Naive B cell (primary cell): ENCODE measurements around the gene JUP. TPM values are rescaled to one million over a fixed set of nuclear protein-coding genes. Genes with fewer than 3 reads are reported as not detected.

Source experiments
- ATAC-seq, 2 donors: fragments of 150-1000 bp; cut with Tn5 transposase; 2 replicates each; pipeline ENCODE4 v1.10.0; 2021; ENCODE audit warnings: low read depth in 2 of 2, mild to moderate bottlenecking in 2 of 2, moderate library complexity in 2 of 2
- DNase-seq: peaks from one replicate; pipeline ENCODE4 v3.0.0; 2022
- H3K27ac Mint-ChIP-seq, 6 donors: one replicate each; pipeline ENCODE4 v1.8.0; 2020 to 2022; ENCODE audit warnings: mild to moderate bottlenecking in 6 of 6, mixed read lengths in 6 of 6, moderate library complexity in 5 of 6, inconsistent platforms in 2 of 6
- H3K27me3 Mint-ChIP-seq, 3 donors: one replicate each; pipeline ENCODE4 v1.8.0; 2021 to 2022; ENCODE audit warnings: mixed read lengths in 3 of 3, mild to moderate bottlenecking in 1 of 3
- H3K36me3 Mint-ChIP-seq, 2 donors: one replicate each; pipeline ENCODE4 v1.8.0; 2020 to 2022; ENCODE audit warnings: mixed read lengths in 2 of 2, inconsistent platforms in 1 of 2, mild to moderate bottlenecking in 1 of 2
- H3K4me1 Mint-ChIP-seq, 3 donors: one replicate each; pipeline ENCODE4 v1.8.0; 2020 to 2022; ENCODE audit warnings: mixed read lengths in 3 of 3, inconsistent platforms in 1 of 3, mild to moderate bottlenecking in 1 of 3, moderate library complexity in 1 of 3
- H3K4me3 Mint-ChIP-seq, 8 donors: one replicate each; pipeline ENCODE4 v1.8.0; 2020 to 2022; ENCODE audit warnings: mild to moderate bottlenecking in 8 of 8, mixed read lengths in 8 of 8, moderate library complexity in 8 of 8, inconsistent platforms in 2 of 8
- H3K9me3 Mint-ChIP-seq, 7 donors: one replicate each; pipeline ENCODE4 v1.8.0; 2020 to 2022; ENCODE audit warnings: mixed read lengths in 7 of 7, mild to moderate bottlenecking in 5 of 7, inconsistent platforms in 2 of 7, moderate library complexity in 1 of 7
- polyA plus RNA-seq, 6 donors: library from polyadenylated mRNA; unstranded; fragments of 300-500 nt; fragmentation: Illumina TruSeq; gene quantifications; one replicate each; pipeline ENCODE4 v1.2.3, GENCODE V29; 2021; ENCODE audit warnings: low read depth in 6 of 6

The JUP gene
- polyA plus RNA-seq, 6 donors from 2014 or later: 32.9 to 123 (median 51.0) TPM

DNA sequence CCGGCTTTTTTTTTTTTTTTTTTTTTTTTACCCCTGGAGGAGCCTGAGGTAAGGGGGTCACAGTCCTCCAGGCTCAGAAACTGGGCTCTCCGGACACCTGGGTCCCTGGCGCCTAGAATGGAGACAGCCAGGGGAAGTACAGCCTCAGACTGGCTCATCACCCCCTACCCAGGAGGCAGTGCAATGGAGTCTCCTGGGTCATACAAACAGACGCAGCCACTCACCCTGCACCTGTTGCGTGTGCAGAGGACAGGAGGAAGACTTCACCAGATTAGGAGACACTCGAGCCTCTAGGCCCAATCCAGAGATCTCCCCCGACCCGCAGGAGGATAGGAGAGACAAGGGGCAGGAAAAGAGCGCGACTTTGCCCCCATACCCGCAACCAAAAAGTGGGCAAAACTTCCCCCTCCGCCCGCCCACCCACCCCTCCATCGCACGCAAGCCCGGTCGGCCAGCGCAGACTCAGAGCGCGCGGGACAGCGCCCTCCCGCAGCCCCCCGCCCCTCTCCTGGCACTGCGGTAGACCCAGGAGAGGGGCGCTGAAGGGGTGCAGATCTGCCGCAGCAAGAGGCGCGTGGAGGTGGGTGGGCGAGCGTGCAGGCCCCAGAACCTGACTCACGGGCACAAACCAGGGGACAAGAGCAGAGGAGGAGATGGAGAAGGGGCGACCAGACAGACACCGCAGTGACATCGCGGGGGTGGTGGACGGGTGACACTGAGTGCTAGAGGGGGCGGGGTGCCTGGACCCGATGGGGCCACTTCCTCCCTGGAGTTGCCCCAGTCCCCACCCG is 53.0 kb downstream of the JUP start:
- Mint-ChIP-seq H3K36me3 (no peaks in the 10 kb centered on the region), H3K4me3 (peak overlapping the region in 6 of 8 donors; percentile 56 to 85 (median 65)), H3K27ac (peak overlapping the region in 1 of 6 donors; percentile 14), H3K27me3 (peaks cover 42 to 81% (median 70%) of the 10 kb centered on the region in 3 donors), H3K9me3 (no peaks in the 10 kb centered on the region), H3K4me1 (peaks cover 14 to 23% (median 16%) of the 10 kb centered on the region in 3 donors)
- ATAC-seq: no peak
- no peak for DNase-seq

DNA sequence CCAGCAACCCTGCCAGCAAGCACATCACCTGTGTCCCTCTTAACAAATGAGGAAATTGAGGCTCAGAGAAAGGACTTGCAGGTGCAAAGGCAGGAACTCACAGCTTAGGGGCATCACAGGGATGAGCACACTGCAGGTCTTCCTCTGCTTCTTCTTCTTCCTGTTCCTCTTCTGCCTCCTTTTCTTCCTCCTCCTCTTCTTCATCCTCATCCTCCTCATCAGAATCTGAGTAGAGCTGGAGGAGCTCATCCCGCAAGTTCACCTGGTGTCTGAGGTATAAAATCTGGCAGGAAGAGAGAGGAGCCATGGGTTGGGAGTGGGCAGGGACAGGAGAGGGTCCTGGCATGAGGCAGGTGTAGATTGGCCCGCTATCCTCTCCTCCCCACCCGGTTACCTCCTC is 54.7 kb downstream of the JUP start:
- Mint-ChIP-seq H3K27me3 (peaks cover 34 to 79% (median 59%) of the 10 kb centered on the region in 3 donors), H3K4me3 (no peak overlapping the region), H3K36me3 (no peaks in the 10 kb centered on the region), H3K27ac (peak overlapping the region in 1 of 6 donors; percentile 69), H3K4me1 (peaks cover 13 to 22% (median 18%) of the 10 kb centered on the region in 3 donors), H3K9me3 (no peaks in the 10 kb centered on the region)
- ATAC-seq: peak in 1 of 2 donors; percentile 19
- no peak for DNase-seq

DNA sequence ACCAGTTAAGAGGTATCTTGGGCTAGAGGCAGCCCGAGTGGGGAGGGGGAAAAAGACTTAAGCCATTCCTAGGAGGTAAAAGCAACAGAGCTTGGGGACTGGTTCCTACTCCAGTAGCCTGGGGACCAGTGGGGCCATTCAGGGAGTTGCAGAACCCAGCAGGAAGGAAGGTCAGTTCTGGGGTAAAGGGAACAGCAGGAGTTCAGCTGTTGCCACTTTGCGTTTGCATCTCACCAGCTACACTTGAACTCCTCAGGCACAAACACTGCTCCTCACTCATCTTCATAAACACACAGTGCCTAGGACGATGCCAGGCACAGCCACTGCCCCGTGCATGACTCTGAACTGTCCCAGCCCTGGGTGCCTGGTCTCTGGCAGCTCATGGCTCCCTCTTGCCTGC is 56.0 kb downstream of the JUP start:
- peaks cover 6 to 22% (median 18%) of the 10 kb centered on the region in 3 donors for H3K4me1 Mint-ChIP-seq
- no peaks in the 10 kb centered on the region for H3K36me3 Mint-ChIP-seq

DNA sequence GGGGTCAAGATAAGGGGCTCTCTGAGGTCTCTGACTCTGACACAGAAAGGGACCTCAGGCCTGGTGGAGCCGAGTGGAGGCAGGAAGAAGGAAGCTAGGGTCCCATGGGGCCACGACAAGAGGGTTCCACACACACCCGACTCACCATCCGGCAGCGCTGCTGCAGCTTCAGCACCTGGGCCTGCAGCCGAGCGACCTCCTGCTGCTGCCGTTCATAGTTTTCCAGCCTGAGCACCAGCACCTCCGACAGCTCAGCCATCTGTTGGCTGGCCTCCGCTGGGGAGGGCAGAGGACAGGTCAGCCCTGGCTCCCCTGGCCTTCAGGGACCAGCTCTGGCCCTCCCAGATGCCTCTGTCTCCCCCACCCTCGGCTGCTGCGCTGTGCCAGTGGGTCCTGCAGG is 58.5 kb downstream of the JUP start:
- Mint-ChIP-seq H3K27me3 (peaks cover 17 to 56% (median 37%) of the 10 kb centered on the region in 3 donors), H3K9me3 (no peaks in the 10 kb centered on the region), H3K27ac (no peak overlapping the region), H3K36me3 (no peaks in the 10 kb centered on the region), H3K4me1 (peaks cover 0 to 12% (median 4%) of the 10 kb centered on the region in 3 donors), H3K4me3 (no peak overlapping the region)
- DNase-seq (no peak), ATAC-seq (no peak)

More for the DNA sequence above, 56.0 kb downstream of the JUP start:
- no peaks in the 10 kb centered on the region for H3K9me3 Mint-ChIP-seq
- H3K4me3 Mint-ChIP-seq: no peak overlapping the region
- ATAC-seq (no peak), DNase-seq (no peak)
- no peak overlapping the region for H3K27ac Mint-ChIP-seq
- peaks cover 28 to 70% (median 46%) of the 10 kb centered on the region in 3 donors for H3K27me3 Mint-ChIP-seq

DNA sequence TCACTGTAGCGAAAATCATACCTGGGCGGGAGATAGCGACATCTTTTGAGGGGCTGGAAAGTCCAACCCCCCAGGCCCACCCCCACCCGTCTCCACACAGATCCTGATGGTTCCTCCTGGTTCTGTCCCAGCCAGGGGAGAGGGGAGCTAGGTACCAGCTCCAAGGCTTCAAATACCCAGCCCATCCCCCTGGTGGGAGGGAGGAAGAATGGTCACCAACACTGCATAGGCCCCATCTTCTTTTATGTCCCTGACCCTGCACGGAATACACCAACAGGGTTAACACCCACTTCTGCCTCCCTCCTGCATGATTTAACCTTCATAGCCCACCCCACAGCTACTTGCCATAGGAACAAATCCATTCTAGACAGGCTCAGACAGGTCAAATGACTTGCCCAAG is 61.4 kb downstream of the JUP start:
- DNase-seq: no peak
- peak overlapping the region in 1 of 6 donors; percentile 78 for H3K27ac Mint-ChIP-seq
- peaks cover 6 to 37% (median 27%) of the 10 kb centered on the region in 3 donors for H3K27me3 Mint-ChIP-seq
- ATAC-seq: no peak
- H3K4me3 Mint-ChIP-seq: peak overlapping the region in 1 of 8 donors; percentile 54
- no peaks in the 10 kb centered on the region for H3K36me3 Mint-ChIP-seq
- peaks cover 0 to 7% (median 4%) of the 10 kb centered on the region in 3 donors for H3K4me1 Mint-ChIP-seq
- no peaks in the 10 kb centered on the region for H3K9me3 Mint-ChIP-seq

DNA sequence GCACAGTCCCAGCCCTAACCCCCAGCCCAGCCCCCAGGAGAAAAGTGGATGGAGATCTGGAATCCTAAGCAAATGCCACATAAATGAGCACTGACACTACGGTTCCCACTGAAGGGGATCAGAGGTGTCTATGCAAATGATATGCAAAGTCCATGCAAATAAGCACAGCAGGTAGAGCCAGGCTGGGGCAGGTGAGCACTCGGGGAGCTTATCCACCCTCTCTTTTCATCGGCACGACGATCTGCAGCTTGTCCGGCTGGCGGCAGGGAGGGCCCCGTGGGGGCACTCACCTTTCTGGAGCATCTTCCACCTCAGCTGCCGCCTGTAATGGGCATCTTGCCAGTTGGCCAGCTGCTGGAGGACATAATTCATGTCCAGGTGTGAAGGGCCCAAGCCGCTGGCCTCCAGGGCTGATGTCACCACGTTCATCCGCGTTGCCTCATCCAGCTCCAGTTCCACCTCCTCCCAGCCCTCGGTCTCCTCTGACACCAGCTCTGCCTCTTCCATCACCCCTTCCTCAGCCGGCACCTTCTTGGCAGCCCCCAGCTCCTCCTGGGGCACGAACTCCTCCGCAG is 61.9 kb downstream of the JUP start:
- Mint-ChIP-seq H3K27ac (peak overlapping the region in 1 of 6 donors; percentile 78), H3K27me3 (peaks cover 5 to 36% (median 23%) of the 10 kb centered on the region in 3 donors), H3K9me3 (no peaks in the 10 kb centered on the region), H3K4me1 (peaks cover 0 to 7% (median 4%) of the 10 kb centered on the region in 3 donors), H3K4me3 (peak overlapping the region in 1 of 8 donors; percentile 68), H3K36me3 (no peaks in the 10 kb centered on the region)
- DNase-seq (no peak), ATAC-seq (no peak)

DNA sequence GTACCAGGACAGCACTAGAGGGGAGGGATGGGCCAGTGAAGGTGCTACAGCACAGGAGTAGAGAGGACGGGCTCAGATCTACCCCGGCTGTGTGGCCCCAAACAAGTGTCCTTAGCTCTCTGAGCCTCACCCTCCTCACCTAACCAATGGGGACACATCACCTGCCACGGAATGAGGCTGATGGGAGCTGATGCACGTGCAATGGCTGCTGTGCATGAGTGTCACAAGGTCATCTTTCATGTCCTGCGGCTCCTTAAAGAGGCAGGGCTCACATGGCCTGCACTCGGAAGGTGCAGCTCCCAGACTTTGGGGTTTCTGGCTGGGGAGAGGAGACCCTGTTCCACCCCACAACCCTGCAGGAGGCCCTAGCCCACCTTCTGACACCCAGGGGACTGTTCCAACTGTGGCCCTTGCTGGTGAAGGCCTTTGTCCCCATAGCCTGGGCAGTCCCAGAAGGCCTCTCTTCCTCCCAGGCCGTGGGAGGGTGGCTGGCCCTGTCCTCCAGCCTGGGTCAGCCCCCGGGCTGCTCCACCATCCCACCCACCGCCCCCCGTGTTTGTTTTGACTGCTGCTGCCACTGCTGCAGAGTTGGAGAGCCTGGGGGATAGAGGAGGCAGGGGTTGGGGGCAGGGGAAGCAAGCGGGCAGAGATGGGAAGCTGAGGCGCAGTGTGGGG is 62.6 kb downstream of the JUP start:
- Mint-ChIP-seq H3K36me3 (no peaks in the 10 kb centered on the region), H3K27ac (no peak overlapping the region), H3K4me3 (no peak overlapping the region), H3K4me1 (peaks cover 0 to 7% (median 4%) of the 10 kb centered on the region in 3 donors), H3K9me3 (no peaks in the 10 kb centered on the region), H3K27me3 (peaks cover 5 to 36% (median 23%) of the 10 kb centered on the region in 3 donors)
- ATAC-seq (no peak), DNase-seq (no peak)

DNA sequence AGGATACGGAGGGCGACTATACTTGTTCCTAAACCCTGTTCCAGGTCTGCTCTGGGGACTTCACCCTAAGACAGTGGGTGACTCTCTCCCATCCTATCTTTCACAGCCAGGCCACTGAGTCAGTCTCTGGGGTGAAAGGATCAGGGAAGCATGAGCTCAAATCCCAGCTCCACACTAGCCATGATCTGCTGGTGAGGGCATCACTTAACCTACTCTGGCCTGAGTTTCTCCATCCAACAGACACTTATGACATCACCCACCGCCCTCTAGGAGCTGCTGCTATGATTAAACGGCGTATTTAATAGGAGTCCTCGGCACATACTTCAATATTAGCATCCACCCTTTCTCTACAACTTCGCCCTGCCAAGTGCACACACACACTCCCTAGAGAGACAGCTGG is 64.3 kb downstream of the JUP start:
- Mint-ChIP-seq H3K27me3 (peaks cover 0 to 26% (median 23%) of the 10 kb centered on the region in 3 donors), H3K4me3 (no peak overlapping the region), H3K4me1 (no peaks in the 10 kb centered on the region), H3K27ac (peak overlapping the region in 1 of 6 donors; percentile 37), H3K36me3 (no peaks in the 10 kb centered on the region), H3K9me3 (no peaks in the 10 kb centered on the region)
- ATAC-seq (no peak), DNase-seq (no peak)

DNA sequence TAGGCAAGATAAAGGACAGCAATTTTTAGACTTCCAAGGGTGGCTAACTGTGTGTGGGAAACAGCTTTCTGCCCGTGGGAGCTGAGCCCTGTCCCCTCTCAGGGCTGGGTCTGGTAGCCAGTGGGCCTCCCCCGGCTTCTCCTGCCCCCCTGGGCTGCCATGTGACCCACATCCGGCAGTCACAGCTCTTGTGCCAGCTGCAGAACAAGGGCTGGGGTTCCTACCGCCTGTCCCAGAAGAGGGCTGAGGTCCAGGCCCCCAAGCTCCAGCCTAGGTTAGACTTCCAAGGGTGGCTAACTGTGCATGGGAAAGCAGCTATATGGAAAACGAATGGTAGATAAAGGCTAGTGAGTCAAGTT is 68.2 kb downstream of the JUP start:
- Mint-ChIP-seq H3K27ac (no peak overlapping the region), H3K9me3 (no peaks in the 10 kb centered on the region)

DNA sequence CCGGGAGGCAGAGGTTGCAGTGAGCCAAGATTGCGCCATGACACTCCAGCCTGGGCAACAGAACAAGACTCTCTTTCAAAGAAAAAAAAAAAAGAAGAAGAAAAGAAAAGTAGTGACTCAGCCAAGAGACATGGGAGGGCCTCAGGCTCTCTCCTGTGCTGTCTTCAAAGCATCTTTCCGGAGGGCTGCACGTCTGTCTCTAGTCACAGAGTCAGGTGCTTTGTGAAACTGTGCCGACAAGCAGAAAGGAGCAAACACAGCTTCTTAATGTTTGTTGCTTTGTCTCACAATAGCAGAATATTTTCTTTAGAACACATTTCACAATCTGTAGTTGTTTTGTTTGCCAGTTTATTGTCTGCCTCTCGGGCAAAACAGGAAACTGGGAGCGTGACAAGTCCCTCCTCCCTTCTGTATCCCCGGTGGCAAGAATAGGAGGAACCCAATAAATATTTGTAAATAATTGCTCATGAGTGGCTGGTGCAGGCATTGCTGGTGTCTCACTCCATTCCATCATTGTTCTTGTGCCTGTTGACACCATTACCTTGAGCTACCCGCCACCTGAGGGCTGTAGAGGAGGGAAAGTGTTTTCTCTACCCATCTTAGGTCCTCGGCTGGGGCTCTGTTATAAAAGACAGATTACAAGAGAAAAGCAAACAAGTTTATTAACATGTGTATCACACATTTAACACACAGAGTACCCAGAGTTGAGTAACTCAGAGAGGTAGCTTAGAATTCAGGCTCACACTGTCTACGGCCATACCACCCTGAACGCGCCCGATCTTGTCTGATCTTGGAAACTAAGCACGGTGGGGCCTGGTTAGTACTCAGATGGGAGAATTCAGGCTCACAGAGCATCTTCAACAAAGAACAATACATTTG is 68.9 kb downstream of the JUP start:
- no peaks in the 10 kb centered on the region for H3K9me3 Mint-ChIP-seq
- H3K4me3 Mint-ChIP-seq: no peak overlapping the region
- no peaks in the 10 kb centered on the region for H3K36me3 Mint-ChIP-seq
- H3K4me1 Mint-ChIP-seq: no peaks in the 10 kb centered on the region
- H3K27ac Mint-ChIP-seq: peak overlapping the region in 2 of 6 donors; percentile 44 to 47
- H3K27me3 Mint-ChIP-seq: peaks cover 6 to 9% (median 6%) of the 10 kb centered on the region in 3 donors
- ATAC-seq (no peak), DNase-seq (no peak)

More for the DNA sequence above, 68.2 kb downstream of the JUP start:
- H3K36me3 Mint-ChIP-seq: no peaks in the 10 kb centered on the region
- no peak for ATAC-seq
- H3K4me1 Mint-ChIP-seq: no peaks in the 10 kb centered on the region
- no peak for DNase-seq
- peaks cover 6 to 12% (median 9%) of the 10 kb centered on the region in 3 donors for H3K27me3 Mint-ChIP-seq
- no peak overlapping the region for H3K4me3 Mint-ChIP-seq

DNA sequence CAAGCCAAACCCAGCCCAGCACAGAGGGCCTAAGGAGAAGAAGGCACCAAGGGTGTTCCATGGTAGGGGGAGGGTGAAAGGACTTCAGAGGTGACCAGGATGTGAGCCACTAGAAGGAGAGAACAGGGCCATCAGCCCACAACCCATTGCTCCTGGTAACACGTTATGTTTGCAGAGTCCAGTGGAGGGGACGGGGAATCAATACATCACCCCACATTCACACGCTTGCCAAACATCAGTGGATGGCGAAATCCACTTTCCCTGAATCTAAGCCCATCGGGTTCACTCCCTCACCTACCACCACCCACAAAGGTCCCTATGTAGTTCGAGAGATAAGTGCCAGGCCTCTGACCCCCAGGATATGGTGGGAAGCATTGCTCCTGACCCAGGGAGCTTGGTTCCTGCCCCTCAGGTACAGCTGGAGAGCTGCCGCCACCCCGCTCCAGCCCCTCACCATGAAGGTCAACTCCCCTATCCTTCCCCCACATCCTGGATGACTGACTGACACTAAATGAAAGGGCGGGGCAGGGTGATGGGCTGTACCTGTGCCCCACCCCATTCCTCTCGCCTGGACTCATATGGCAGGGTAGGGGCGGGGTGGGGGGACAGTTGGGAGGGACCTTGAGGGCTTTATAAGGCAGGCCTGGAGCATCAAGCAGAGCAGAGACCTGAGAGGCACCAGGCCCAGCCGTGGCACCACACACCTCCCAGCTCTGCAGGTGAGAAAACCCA is 74.7 kb downstream of the JUP start, which contains the start of gene GAST:
GAST (plus strand) TSS at position 663 of the 732 bp plus-strand sequence. CDS start 3,106 bp downstream, outside the sequence.
- H3K4me3 Mint-ChIP-seq: no peak within 1 kb of the TSS

DNA sequence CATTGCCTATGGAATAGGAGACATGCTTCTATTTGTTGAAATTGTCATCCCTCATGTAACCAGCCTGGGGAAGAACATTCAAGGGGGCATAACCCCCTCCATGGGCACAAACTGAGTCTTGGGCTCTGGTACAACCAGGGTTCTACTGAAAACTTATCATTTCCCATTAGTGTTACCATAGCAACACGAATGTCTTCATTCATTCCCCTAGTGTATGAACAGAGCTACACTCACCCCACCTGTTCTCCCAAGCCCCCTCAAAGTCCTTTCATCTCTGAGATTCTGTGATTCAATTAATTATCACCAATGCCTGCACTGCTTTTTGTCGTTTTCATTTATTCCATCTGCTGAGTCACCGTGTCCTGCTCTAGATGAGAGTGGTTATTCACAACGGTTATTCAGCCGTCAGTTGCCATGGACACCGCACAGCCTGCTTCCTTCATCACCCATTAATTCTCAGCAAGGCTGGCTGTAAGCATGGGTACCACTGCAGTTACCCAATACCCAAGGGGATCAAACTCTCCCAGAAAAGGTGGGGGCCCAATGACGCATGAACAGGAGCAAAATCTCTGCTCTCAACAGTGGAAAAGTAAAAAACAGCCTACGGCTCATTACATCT is 75.9 kb downstream of the JUP start:
- Mint-ChIP-seq H3K27me3 (peaks cover 7 to 28% (median 21%) of the 10 kb centered on the region in 3 donors), H3K27ac (no peak overlapping the region), H3K4me3 (no peak overlapping the region), H3K36me3 (no peaks in the 10 kb centered on the region), H3K4me1 (no peaks in the 10 kb centered on the region), H3K9me3 (peaks cover 0 to 3% (median 0%) of the 10 kb centered on the region in 7 donors)
- DNase-seq (no peak), ATAC-seq (peak in 1 of 2 donors; percentile 20)

More for the DNA sequence above, 74.7 kb downstream of the JUP start, which contains the start of gene GAST:
- H3K9me3 Mint-ChIP-seq: peaks cover 0 to 3% (median 0%) of the 10 kb centered on the region in 7 donors
- H3K27ac Mint-ChIP-seq: no peak within 1 kb of the TSS
- peaks cover 12 to 28% (median 18%) of the 10 kb centered on the region in 3 donors for H3K27me3 Mint-ChIP-seq
- no peaks in the 10 kb centered on the region for H3K4me1 Mint-ChIP-seq
- DNase-seq (no peak), ATAC-seq (no peak)
- H3K36me3 Mint-ChIP-seq: no peaks in the 10 kb centered on the region
